ENCODE data around the gene MOCS3. TPM values are rescaled to one million over a fixed set of nuclear protein-coding genes. Genes with fewer than 3 reads are reported as not detected.

Gene MOCS3
- total and polyA plus RNA-seq, 2 of the 4 experiments (the other 2 are of a cell fraction), result 3.3 to 9.9 TPM

DNA sequence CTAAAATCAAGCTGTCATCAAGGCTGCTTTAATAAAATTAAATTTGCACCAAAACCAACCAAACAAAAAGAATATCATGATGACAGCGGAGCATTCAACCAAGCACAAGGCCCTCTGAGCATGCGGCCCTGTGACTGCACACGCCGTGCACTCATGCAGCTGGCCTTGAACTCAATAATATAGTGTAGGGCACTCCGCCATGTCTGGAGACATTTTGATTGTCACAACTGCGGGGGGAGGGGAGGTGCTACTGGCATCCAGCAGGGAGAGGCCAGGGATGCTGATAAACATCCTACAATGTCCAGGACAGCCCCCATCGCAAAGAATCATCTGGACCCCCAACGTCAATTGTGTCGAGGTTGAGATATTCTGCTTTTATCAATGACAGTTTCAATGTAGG is 9.7 kb downstream of the MOCS3 start:
- Histone ChIP-seq H3K4me1 (ENCODE audit: control insufficient read depth, insufficient read depth, low read length) (no peaks in the 10 kb centered on the region), H3K56ac (ENCODE audit: extremely low read depth, insufficient read depth, low read length) (no peak overlapping the region), H4K8ac (ENCODE audit: low read depth in 2 of 2, low read length in 2 of 2) (no peak overlapping the region), H2BK20ac (ENCODE audit: low read depth, low read length) (no peak overlapping the region), H3K9ac (ENCODE audit: low read depth, low read length) (no peak overlapping the region), H3K18ac (ENCODE audit: low read depth, low read length) (no peak overlapping the region), H3K36me3 (ENCODE audit: control insufficient read depth, insufficient read depth, low read length) (no peaks in the 10 kb centered on the region), H3K4me3 (ENCODE audit: insufficient read depth, low read depth, low read length) (no peak overlapping the region), H3K27ac (ENCODE audit: insufficient read depth, low read length) (no peak overlapping the region), H4K91ac (ENCODE audit: insufficient read depth, low read depth, low read length) (no peak overlapping the region), H3K23ac (ENCODE audit: low read depth, low read length) (no peak overlapping the region), H2BK5ac (ENCODE audit: low read depth, low read length, poor library complexity, severe bottlenecking) (no peak overlapping the region), H2BK120ac (ENCODE audit: low read depth, low read length) (no peak overlapping the region), H2AFZ (replicated peaks; ENCODE audit: low read length, poor library complexity) (no peak overlapping the region), H3K14ac (replicated peaks; ENCODE audit: low read depth, low read length) (no peak overlapping the region), H2AK5ac (ENCODE audit: low read depth, low read length) (no peak overlapping the region), H2AK9ac (replicated peaks; ENCODE audit: low read depth, low read length, poor library complexity) (no peak overlapping the region), H3K9me3 (ENCODE audit: control insufficient read depth, insufficient read depth, low read length) (no peaks in the 10 kb centered on the region), H3K27me3 (ENCODE audit: control insufficient read depth, insufficient read depth, low read length) (no peaks in the 10 kb centered on the region; the same call in 1 of the 2 replicates), H2BK15ac (ENCODE audit: low read depth, low read length) (no peak overlapping the region), H3K4ac (ENCODE audit: low read depth, low read length) (no peak overlapping the region), H3K9me1 (ENCODE audit: insufficient read depth, low read length) (no peaks in the 10 kb centered on the region; the same call in 1 of the 2 replicates), H4K5ac (ENCODE audit: low read depth, low read length) (no peak overlapping the region), H3K79me1 (ENCODE audit: low read depth in 1 of 2, low read length in 2 of 2) (no peaks in the 10 kb centered on the region), H4K20me1 (ENCODE audit: insufficient read depth, low read length) (no peaks in the 10 kb centered on the region), H3K4me2 (ENCODE audit: low read depth, low read length) (no peak overlapping the region)
- dilution Hi-C loops (cut with HindIII; ENCODE audit: low sequenced_read_pairs, unreplicated experiment) (no loop called here), intact Hi-C loops (cut with micrococcal nuclease) (no loop called here), in situ Hi-C loops (cut with MboI; ENCODE audit: low sequenced_read_pairs) (no loop called here)
- ChIA-PET POLR2A (ENCODE audit: unreplicated experiment) (no interaction called here), CTCF (no interaction called here)
- ATAC-seq (ENCODE audit: low read depth) (no peak), DNase-seq (no peak)
- WGBS, 2 experiments (ENCODE audit: extremely low coverage in 2 of 2, insufficient read length in 1 of 2), result 79% methylated on average over 3 of the region's 9 CpGs; no CpG with 5 or more reads in 1 of the 2 experiments
- no TSS peak for BruUV-seq (replicated peaks)
- TF ChIP-seq NFE2L2 (IDR thresholded peaks at IDR 0.05; ENCODE audit: low read depth, low read length), result no peak
- TF ChIP-seq RCOR1 (IDR thresholded peaks at IDR 0.05; ENCODE audit: insufficient replicate concordance, low read length), result no peak
- no peak for TF ChIP-seq POLR2A (IDR thresholded peaks at IDR 0.05; ENCODE audit: low read depth, low read length)
- TF ChIP-seq SMC3 (IDR thresholded peaks at IDR 0.05; ENCODE audit: low read depth, low read length), result no peak
- TF ChIP-seq ELK1 (IDR thresholded peaks at IDR 0.05; ENCODE audit: borderline replicate concordance, low read depth, low read length), result no peak
- no peak for TF ChIP-seq MAFK (IDR thresholded peaks at IDR 0.05; ENCODE audit: low read depth, low read length)
- no peak for TF ChIP-seq BHLHE40 (IDR thresholded peaks at IDR 0.05; ENCODE audit: low read depth, low read length)
- TF ChIP-seq MXI1 (IDR thresholded peaks at IDR 0.05; ENCODE audit: borderline replicate concordance, low read depth, low read length), result no peak
- no peak for TF ChIP-seq CHD1 (IDR thresholded peaks at IDR 0.05; ENCODE audit: low read depth, low read length)
- no peak for TF ChIP-seq FOS (IDR thresholded peaks at IDR 0.05; ENCODE audit: low read depth, low read length)
- TF ChIP-seq CEBPB (IDR thresholded peaks at IDR 0.05; ENCODE audit: low read depth, low read length), result no peak
- no peak for TF ChIP-seq CTCF (conservative IDR thresholded peaks at IDR 0.05; ENCODE audit: low read depth, low read length)
- TF ChIP-seq RFX5 (IDR thresholded peaks at IDR 0.05; ENCODE audit: low read depth, low read length), result no peak
- no peak for TF ChIP-seq RAD21 (IDR thresholded peaks at IDR 0.05; ENCODE audit: low read length)
- TF ChIP-seq USF2 (IDR thresholded peaks at IDR 0.05; ENCODE audit: low read depth, low read length), result no peak
- TF ChIP-seq MAZ (IDR thresholded peaks at IDR 0.05; ENCODE audit: borderline replicate concordance, low read depth, low read length), result no peak
